ENCODE results near the gene MSMO1. TPM values are rescaled to one million over a fixed set of nuclear protein-coding genes. Genes with fewer than 3 reads are reported as not detected.

MSMO1 gene
- total and polyA plus RNA-seq, 9 donors, result 16.7 to 199 (median 25.7) TPM

- intact Hi-C loops (cut with DNase I), result no loop called here
- H3K36me3 ChIP-seq, result no peaks in the 10 kb centered on the region
- TF ChIP-seq CTCF (IDR thresholded peaks at IDR 0.05) (no peak), EP300 (IDR thresholded peaks at IDR 0.05) (no peak), POLR2A (IDR thresholded peaks at IDR 0.05) (no peak)
- 77 to 79% (median 77%) methylated on average over 2 of the region's 2 CpGs for WGBS, 3 donors
- DNase-seq, result no peak
- no peak overlapping the region for H3K27ac ChIP-seq
- no peak overlapping the region for H3K4me3 ChIP-seq
- H3K9me3 ChIP-seq, result no peaks in the 10 kb centered on the region
- no peaks in the 10 kb centered on the region for H3K4me1 ChIP-seq (ENCODE audit: insufficient read depth)
- H3K27me3 ChIP-seq, result no peaks in the 10 kb centered on the region
These were observed 15.0 kb upstream of the MSMO1 start for GRCh38 chr4:165312506-165312905.

- intact Hi-C loops (cut with DNase I), result no loop called here
- Histone ChIP-seq H3K4me1 (ENCODE audit: insufficient read depth) (no peaks in the 10 kb centered on the region), H3K27me3 (no peaks in the 10 kb centered on the region), H3K4me3 (no peak overlapping the region), H3K36me3 (no peaks in the 10 kb centered on the region), H3K27ac (no peak overlapping the region), H3K9me3 (no peaks in the 10 kb centered on the region)
- no peak for TF ChIP-seq EP300 (IDR thresholded peaks at IDR 0.05)
- TF ChIP-seq POLR2A (IDR thresholded peaks at IDR 0.05), result no peak
- DNase-seq, result no peak
- 95 to 97% (median 95%) methylated on average over 5 of the region's 5 CpGs for WGBS, 3 donors
These were observed 8.4 kb upstream of the MSMO1 start for GRCh38 chr4:165319030-165319429.

- H3K4me1 ChIP-seq (ENCODE audit: insufficient read depth), result no peaks in the 10 kb centered on the region
- no peak overlapping the region for H3K27ac ChIP-seq
- 91 to 97% (median 96%) methylated on average over 5 of the region's 5 CpGs for WGBS, 3 donors
- H3K36me3 ChIP-seq, result no peaks in the 10 kb centered on the region
- intact Hi-C loops (cut with DNase I), result no loop called here
- H3K27me3 ChIP-seq, result no peaks in the 10 kb centered on the region
- DNase-seq, result no peak
- H3K4me3 ChIP-seq, result no peak overlapping the region
- TF ChIP-seq EP300 (IDR thresholded peaks at IDR 0.05), result no peak
- no peak for TF ChIP-seq CTCF (IDR thresholded peaks at IDR 0.05)
- no peak for TF ChIP-seq POLR2A (IDR thresholded peaks at IDR 0.05)
- no peaks in the 10 kb centered on the region for H3K9me3 ChIP-seq
These were observed 8.0 kb upstream of the MSMO1 start for GRCh38 chr4:165319509-165319908.

GRCh38 chr4:165324236-165324917 lies 3.1 kb upstream of the MSMO1 start:
- H3K4me1 ChIP-seq (ENCODE audit: insufficient read depth), result peaks cover 3% of the 10 kb centered on the region
- H3K9me3 ChIP-seq, result no peaks in the 10 kb centered on the region
- H3K4me3 ChIP-seq, result no peak overlapping the region
- intact Hi-C loops (cut with DNase I), result loop anchor here in 1 of 4 donors (10.0 kb wide), 1 partner anchor 210 kb away; the partner anchor contains the start of gene TMEM192
- no peak for DNase-seq
- H3K27ac ChIP-seq, result no peak overlapping the region
- TF ChIP-seq POLR2A (IDR thresholded peaks at IDR 0.05), result no peak
- TF ChIP-seq EP300 (IDR thresholded peaks at IDR 0.05), result no peak
- no peak for TF ChIP-seq CTCF (IDR thresholded peaks at IDR 0.05)
- no peaks in the 10 kb centered on the region for H3K27me3 ChIP-seq
- WGBS, 3 donors, result 73 to 83% (median 78%) methylated on average over 7 of the region's 7 CpGs
- no peaks in the 10 kb centered on the region for H3K36me3 ChIP-seq

- no peak for DNase-seq
- Histone ChIP-seq H3K9me3 (no peaks in the 10 kb centered on the region), H3K4me1 (ENCODE audit: insufficient read depth) (peaks cover 3% of the 10 kb centered on the region), H3K4me3 (no peak overlapping the region), H3K27me3 (no peaks in the 10 kb centered on the region), H3K36me3 (no peaks in the 10 kb centered on the region), H3K27ac (no peak overlapping the region)
- 91 to 97% (median 97%) methylated on average over 3 of the region's 3 CpGs for WGBS, 3 donors
- intact Hi-C loops (cut with DNase I), result loop anchor here in 2 of 4 donors (5.0 to 10.0 kb wide), 2 partner anchors 210 to 213 kb away; partner anchors contain the start of gene TMEM192 (in 2 of the 2)
- no peak for TF ChIP-seq CTCF (IDR thresholded peaks at IDR 0.05)
These were observed 2.6 kb upstream of the MSMO1 start for GRCh38 chr4:165324918-165325304.
